GM18505 (cell line): ENCODE measurements around the gene ELL2.
A peak's percentile ranks its signal among the peaks of the same experiment; 100 is the strongest.
"Not testable (repeated sequence)": the region's sequence is repeated elsewhere in the genome, so short reads cannot be mapped to it uniquely, and the experiment has no call there.

Experiments
- ATAC-seq: cut with Tn5 transposase; IDR thresholded peaks from one replicate; pipeline ENCODE4 v1.9.1; 2021; ENCODE audit not compliant: unreplicated experiment
- POLR2A ChIP-seq: IDR thresholded peaks from 4 replicates; pipeline ENCODE4 v1.6.1; 2011; ENCODE audit warnings: borderline replicate concordance; ENCODE audit not compliant: insufficient read depth, insufficient read length; ENCODE audit errors: extremely low read depth

ELL2 gene

GRCh38 chr5:95862671-95863382 is 98.8 kb downstream of the ELL2 start:
- ATAC-seq: no peak
- TF ChIP-seq POLR2A: no peak

- ATAC-seq: no peak
- no peak for TF ChIP-seq POLR2A
These were observed 99.6 kb downstream of the ELL2 start for GRCh38 chr5:95861864-95862561.

- no peak for ATAC-seq
- no peak for TF ChIP-seq POLR2A
These were observed 100.3 kb downstream of the ELL2 start for GRCh38 chr5:95861221-95861863.

GRCh38 chr5:95859661-95860060 is 102.0 kb downstream of the ELL2 start:
- ATAC-seq: no peak
- no peak for TF ChIP-seq POLR2A

GRCh38 chr5:95858661-95859595 is 102.7 kb downstream of the ELL2 start:
- TF ChIP-seq POLR2A: no peak
- ATAC-seq: peak; percentile 84

- no peak for TF ChIP-seq POLR2A
- ATAC-seq: no peak
These were observed 103.6 kb downstream of the ELL2 start for GRCh38 chr5:95858023-95858461.

GRCh38 chr5:95857185-95857945 is 104.3 kb downstream of the ELL2 start:
- TF ChIP-seq POLR2A: no peak
- no peak for ATAC-seq

GRCh38 chr5:95856501-95856981 is 105.1 kb downstream of the ELL2 start:
- TF ChIP-seq POLR2A: no peak
- ATAC-seq: no peak

GRCh38 chr5:95853490-95853889 is 108.2 kb downstream of the ELL2 start:
- no peak for ATAC-seq
- no peak for TF ChIP-seq POLR2A

GRCh38 chr5:95852567-95852966 is 109.1 kb downstream of the ELL2 start:
- ATAC-seq: no peak
- no peak for TF ChIP-seq POLR2A

- ATAC-seq: not testable (repeated sequence)
These were observed 110.5 kb downstream of the ELL2 start for GRCh38 chr5:95851141-95851540.

GRCh38 chr5:95850391-95850894 is 111.2 kb downstream of the ELL2 start:
- ATAC-seq: no peak
- no peak for TF ChIP-seq POLR2A
